ENCODE results near the gene ATP6V1F.

Gene ATP6V1F

GRCh38 chr7:128869138-128869943, 6.7 kb downstream of the ATP6V1F start:
- peak; percentile 84 for DNase-seq (ENCODE audit: low spot score)

- no peak for DNase-seq (ENCODE audit: low spot score)
Observed at GRCh38 chr7:128869944-128870285, 7.3 kb downstream of the ATP6V1F start.

- DNase-seq (ENCODE audit: low spot score), result no peak
Observed at GRCh38 chr7:128871050-128871449, 8.4 kb downstream of the ATP6V1F start.

GRCh38 chr7:128872394-128872824, 9.8 kb downstream of the ATP6V1F start:
- no peak for DNase-seq (ENCODE audit: low spot score)

GRCh38 chr7:128873234-128873633, 10.6 kb downstream of the ATP6V1F start:
- no peak for DNase-seq (ENCODE audit: low spot score)

- DNase-seq (ENCODE audit: low spot score), result no peak
Observed at GRCh38 chr7:128874140-128875031, 11.7 kb downstream of the ATP6V1F start.

GRCh38 chr7:128875523-128875948, 12.9 kb downstream of the ATP6V1F start:
- no peak for DNase-seq (ENCODE audit: low spot score)

- DNase-seq (ENCODE audit: low spot score), result no peak
Observed at GRCh38 chr7:128876127-128876526, 13.5 kb downstream of the ATP6V1F start.

GRCh38 chr7:128876586-128876977, 13.9 kb downstream of the ATP6V1F start:
- DNase-seq (ENCODE audit: low spot score), result no peak

- DNase-seq (ENCODE audit: low spot score), result no peak
Observed at GRCh38 chr7:128876978-128877755, 14.5 kb downstream of the ATP6V1F start.

GRCh38 chr7:128877756-128878120, 15.1 kb downstream of the ATP6V1F start:
- DNase-seq (ENCODE audit: low spot score), result no peak

- DNase-seq (ENCODE audit: low spot score), result no peak
Observed at GRCh38 chr7:128878226-128879105, 15.8 kb downstream of the ATP6V1F start.

GRCh38 chr7:128879461-128879938, 16.8 kb downstream of the ATP6V1F start:
- DNase-seq (ENCODE audit: low spot score), result no peak

GRCh38 chr7:128879939-128880746, 17.5 kb downstream of the ATP6V1F start:
- DNase-seq (ENCODE audit: low spot score), result peak; percentile 99

GRCh38 chr7:128880791-128881457, 18.3 kb downstream of the ATP6V1F start:
- DNase-seq (ENCODE audit: low spot score), result no peak

- no peak for DNase-seq (ENCODE audit: low spot score)
Observed at GRCh38 chr7:128881458-128882125, 18.9 kb downstream of the ATP6V1F start.

GRCh38 chr7:128882134-128882533, 19.5 kb downstream of the ATP6V1F start:
- no peak for DNase-seq (ENCODE audit: low spot score)

- DNase-seq (ENCODE audit: low spot score), result peak; percentile 97
Observed at GRCh38 chr7:128883622-128884448, 21.2 kb downstream of the ATP6V1F start.
